Osteocyte (in vitro differentiated cells): Measurements from ENCODE around the gene ASPG. TPM values are rescaled to one million over a fixed set of nuclear protein-coding genes. Genes with fewer than 3 reads are reported as not detected.

Experiments
- DNase-seq: peaks from one replicate; pipeline ENCODE4 v3.0.0; 2021; ENCODE audit warnings: mixed read lengths; ENCODE audit not compliant: unreplicated experiment; ENCODE audit errors: extremely low spot score
- H3K27ac Mint-ChIP-seq: one replicate; pipeline ENCODE4 v1.8.0; 2021; ENCODE audit warnings: mild to moderate bottlenecking, mixed read lengths; ENCODE audit not compliant: unreplicated experiment
- H3K27me3 Mint-ChIP-seq: one replicate; pipeline ENCODE4 v1.8.0; 2021; ENCODE audit warnings: mixed read lengths; ENCODE audit not compliant: unreplicated experiment
- H3K36me3 Mint-ChIP-seq: one replicate; pipeline ENCODE4 v1.8.0; 2021; ENCODE audit warnings: mixed read lengths; ENCODE audit not compliant: unreplicated experiment
- H3K4me1 Mint-ChIP-seq: one replicate; pipeline ENCODE4 v1.8.0; 2021; ENCODE audit warnings: mixed read lengths; ENCODE audit not compliant: unreplicated experiment
- H3K4me3 Mint-ChIP-seq: one replicate; pipeline ENCODE4 v1.8.0; 2021; ENCODE audit warnings: mild to moderate bottlenecking, moderate library complexity, mixed read lengths; ENCODE audit not compliant: unreplicated experiment
- H3K9me3 Mint-ChIP-seq: one replicate; pipeline ENCODE4 v1.8.0; 2021; ENCODE audit warnings: mixed read lengths; ENCODE audit not compliant: unreplicated experiment
- CTCF ChIP-seq: fragments of 200-600 bp; sonication (generic); IDR thresholded peaks from 2 replicates; pipeline ENCODE4 v1.5.0; 2021; ENCODE audit warnings: antibody characterized with exemption, mild to moderate bottlenecking, moderate library complexity
- long read RNA-seq: library from polyadenylated mRNA; unstranded; transcript quantifications from one replicate; pipeline ENCODE4 v2.0.0, GENCODE V29; 2021
- total RNA-seq: library from RNA; stranded (reverse); gene quantifications from 2 replicates; pipeline ENCODE4 v1.2.1, GENCODE V29; 2021

ASPG gene
- total RNA-seq, result not detected in 2 replicates
- long read RNA-seq, result 0 reads

DNA sequence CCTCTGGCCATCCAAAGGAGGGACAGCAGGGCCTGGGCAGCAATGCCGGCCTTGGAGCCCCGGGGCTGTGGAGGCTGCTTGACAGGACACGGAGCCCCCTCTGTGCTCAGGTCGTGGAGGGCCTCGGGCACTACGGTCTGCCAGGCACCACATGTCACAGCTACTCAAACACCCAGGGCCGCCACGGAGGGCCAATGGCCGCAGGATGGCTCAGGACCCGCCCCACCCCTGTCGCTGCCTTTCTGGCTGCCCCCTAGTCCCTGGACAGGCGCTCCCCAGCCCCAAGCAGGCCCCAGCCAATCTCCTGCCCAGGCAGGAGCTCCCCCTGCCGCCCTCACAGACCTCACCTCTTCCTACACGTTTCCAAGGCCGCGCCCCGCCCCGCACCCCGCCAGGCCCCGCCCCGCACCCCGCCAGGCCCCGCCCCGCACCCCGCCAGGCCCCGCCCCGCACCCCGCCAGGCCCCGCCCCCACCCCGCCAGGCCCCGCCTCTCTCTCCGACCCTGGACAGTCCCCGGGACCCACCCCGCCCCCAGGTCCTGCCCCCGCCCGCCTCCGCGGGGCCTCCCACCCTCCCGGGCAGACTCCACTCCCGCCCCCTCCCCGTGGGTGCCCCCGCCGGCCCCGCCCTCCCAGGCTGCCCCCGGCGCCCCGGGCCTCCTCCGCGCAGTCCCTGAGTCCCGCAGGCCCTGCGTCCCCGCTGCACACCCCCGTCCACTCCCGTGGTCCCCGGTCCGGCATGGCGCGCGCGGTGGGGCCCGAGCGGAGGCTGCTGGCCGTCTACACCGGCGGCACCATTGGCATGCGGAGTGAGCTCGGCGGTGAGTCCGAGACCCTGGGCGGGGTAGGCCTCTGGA lies at the start of gene ASPG:
TSS of gene ASPG (plus strand) at position 669 of the 857 bp plus-strand sequence. CDS start at position 740, 71 bp downstream.
- TF ChIP-seq CTCF, result no peak
- H3K36me3 Mint-ChIP-seq, result no peaks in the 10 kb centered on the region
- H3K4me3 Mint-ChIP-seq, result no peak within 1 kb of the TSS
- no peak for DNase-seq
- H3K9me3 Mint-ChIP-seq, result no peaks in the 10 kb centered on the region
- peaks cover 8% of the 10 kb centered on the region for H3K27me3 Mint-ChIP-seq
- no peak within 1 kb of the TSS for H3K27ac Mint-ChIP-seq
- H3K4me1 Mint-ChIP-seq, result no peaks in the 10 kb centered on the region

DNA sequence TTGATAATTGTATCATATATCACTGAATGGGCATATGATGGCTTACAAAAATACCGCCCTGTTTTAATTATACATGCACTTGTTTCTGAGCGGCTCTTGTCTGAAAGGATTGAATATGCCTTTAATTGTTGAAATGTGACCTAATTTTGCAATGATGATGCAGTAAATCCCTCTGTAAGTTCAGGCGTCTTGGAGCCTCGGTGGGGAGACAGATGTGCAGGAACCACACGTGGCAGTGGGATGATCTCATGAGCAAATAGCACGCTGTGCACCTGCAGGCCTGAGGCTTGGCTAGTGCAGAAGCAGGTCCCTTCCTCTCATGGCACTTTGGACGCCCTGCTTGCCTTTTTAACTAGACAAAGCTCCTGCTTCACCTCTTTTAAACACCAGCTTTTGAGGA lies 49.3 kb upstream of the ASPG start:
- no peak for TF ChIP-seq CTCF
- Mint-ChIP-seq H3K36me3 (no peaks in the 10 kb centered on the region), H3K9me3 (no peaks in the 10 kb centered on the region), H3K27ac (no peak overlapping the region), H3K4me1 (no peaks in the 10 kb centered on the region), H3K27me3 (peaks cover 22% of the 10 kb centered on the region), H3K4me3 (no peak overlapping the region)
- DNase-seq, result no peak

GRCh38 chr14:104037074-104037473 lies 48.4 kb upstream of the ASPG start:
- H3K27me3 Mint-ChIP-seq, result peaks cover 24% of the 10 kb centered on the region
- TF ChIP-seq CTCF, result no peak
- H3K36me3 Mint-ChIP-seq, result no peaks in the 10 kb centered on the region
- H3K4me1 Mint-ChIP-seq, result no peaks in the 10 kb centered on the region
- H3K27ac Mint-ChIP-seq, result no peak overlapping the region
- H3K4me3 Mint-ChIP-seq, result no peak overlapping the region
- no peak for DNase-seq
- no peaks in the 10 kb centered on the region for H3K9me3 Mint-ChIP-seq

DNA sequence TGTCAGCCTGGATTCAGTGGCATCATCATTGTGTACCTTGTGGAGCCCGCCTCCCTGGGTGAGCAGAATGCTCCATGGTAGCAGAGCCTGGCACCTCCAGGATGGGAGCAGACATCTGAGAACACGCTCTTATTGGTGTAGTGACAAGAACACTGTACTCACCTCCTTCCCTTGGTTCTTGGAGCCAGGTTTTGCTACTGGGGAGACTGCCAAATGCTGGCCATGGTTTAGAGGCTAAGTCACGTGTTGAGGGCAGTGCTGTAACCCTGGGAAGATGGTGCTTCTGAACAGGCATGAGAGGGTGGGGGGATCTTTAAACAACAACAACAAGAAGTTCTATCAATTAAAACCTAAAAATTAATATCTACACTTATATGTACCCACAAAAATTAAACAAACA lies 47.6 kb upstream of the ASPG start:
- Mint-ChIP-seq H3K27me3 (peaks cover 24% of the 10 kb centered on the region), H3K4me3 (no peak overlapping the region), H3K27ac (no peak overlapping the region), H3K9me3 (no peaks in the 10 kb centered on the region), H3K36me3 (no peaks in the 10 kb centered on the region), H3K4me1 (no peaks in the 10 kb centered on the region)
- no peak for TF ChIP-seq CTCF
- no peak for DNase-seq

DNA sequence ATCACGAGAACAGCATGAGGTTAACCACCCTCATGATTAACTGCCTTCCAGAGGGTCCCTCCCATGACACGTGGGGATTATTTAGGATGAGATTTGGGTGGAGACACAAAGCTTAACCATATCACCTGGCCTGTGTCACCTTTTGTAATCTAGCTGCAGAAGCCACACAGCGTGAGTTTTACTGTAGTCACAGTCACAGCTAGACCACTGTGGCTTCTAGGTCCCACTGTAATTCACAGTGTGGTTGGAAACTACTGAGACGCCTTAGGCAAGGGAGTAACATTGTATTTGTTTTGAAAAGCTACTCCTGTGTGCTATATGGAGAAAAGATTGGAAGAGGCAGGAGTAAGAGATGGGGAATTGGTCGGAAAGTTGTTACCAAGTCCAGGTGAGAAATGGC lies 46.3 kb upstream of the ASPG start:
- no peak for DNase-seq
- H3K27me3 Mint-ChIP-seq, result peaks cover 23% of the 10 kb centered on the region
- TF ChIP-seq CTCF, result no peak

More for the DNA sequence above, 46.3 kb upstream of the ASPG start:
- Mint-ChIP-seq H3K4me1 (no peaks in the 10 kb centered on the region), H3K36me3 (no peaks in the 10 kb centered on the region), H3K27ac (no peak overlapping the region), H3K9me3 (no peaks in the 10 kb centered on the region), H3K4me3 (no peak overlapping the region)
